Activated T-cell treated with anti-CD3 and anti-CD28 coated beads, Interleukin-2, amount 50 U/mL, for 72 hours (primary cell): ENCODE results near the gene SPG7. TPM values are rescaled to one million over a fixed set of nuclear protein-coding genes. Genes with fewer than 3 reads are reported as not detected.
A peak's percentile ranks its signal among the peaks of the same experiment; 100 is the strongest.
"Not testable (repeated sequence)": the region's sequence is repeated elsewhere in the genome, so short reads cannot be mapped to it uniquely, and the experiment has no call there.

Source experiments
- ATAC-seq, 2 donors: fragments of 150-1000 bp; cut with Tn5 transposase; replicated peaks in 1 of 2; 2 replicates each; pipeline ENCODE4 v1.10.0; 2021; ENCODE audit warnings: moderate library complexity in 2 of 2, mild to moderate bottlenecking in 1 of 2
- DNase-seq, 2 donors: peaks; one replicate each; pipeline ENCODE4 v3.0.0; 2021 to 2022; ENCODE audit warnings: mixed read lengths in 1 of 2
- H3K27ac Mint-ChIP-seq: one replicate; pipeline ENCODE4 v1.8.0; 2022; ENCODE audit warnings: mild to moderate bottlenecking, moderate library complexity, mixed read lengths
- H3K27me3 Mint-ChIP-seq: one replicate; pipeline ENCODE4 v1.8.0; 2022; ENCODE audit warnings: low read depth, mixed read lengths
- H3K36me3 Mint-ChIP-seq, 2 donors: one replicate each; pipeline ENCODE4 v1.8.0; 2022; ENCODE audit warnings: mixed read lengths in 2 of 2, mild to moderate bottlenecking in 1 of 2; ENCODE audit not compliant: insufficient read depth in 2 of 2
- H3K4me1 Mint-ChIP-seq: one replicate; pipeline ENCODE4 v1.8.0; 2022; ENCODE audit warnings: low read depth, mixed read lengths
- H3K4me3 Mint-ChIP-seq, 2 donors: one replicate each; pipeline ENCODE4 v1.8.0; 2022; ENCODE audit warnings: mild to moderate bottlenecking in 2 of 2, mixed read lengths in 2 of 2, moderate library complexity in 2 of 2
- H3K9me3 Mint-ChIP-seq, 2 donors: one replicate each; pipeline ENCODE4 v1.8.0; 2022; ENCODE audit warnings: mixed read lengths in 2 of 2
- total RNA-seq, 2 donors: library from RNA; stranded (reverse); gene quantifications; one replicate each; pipeline ENCODE4 v1.2.3, GENCODE V29; 2022

Gene SPG7
- total RNA-seq, 2 donors from 2014 or later: 67.4 to 82.1 TPM

- no peak for ATAC-seq
- no peaks in the 10 kb centered on the region for H3K4me1 Mint-ChIP-seq
- H3K4me3 Mint-ChIP-seq: no peak overlapping the region
- no peaks in the 10 kb centered on the region for H3K27me3 Mint-ChIP-seq
- no peaks in the 10 kb centered on the region for H3K9me3 Mint-ChIP-seq
- H3K36me3 Mint-ChIP-seq: no peaks in the 10 kb centered on the region
- no peak overlapping the region for H3K27ac Mint-ChIP-seq
- DNase-seq: no peak
Measured at GRCh38 chr16:89581045-89581695, 73.0 kb downstream of the SPG7 start.

GRCh38 chr16:89581861-89582563, 73.8 kb downstream of the SPG7 start:
- Mint-ChIP-seq H3K27me3 (no peaks in the 10 kb centered on the region), H3K27ac (no peak overlapping the region), H3K9me3 (no peaks in the 10 kb centered on the region), H3K4me1 (no peaks in the 10 kb centered on the region), H3K36me3 (no peaks in the 10 kb centered on the region), H3K4me3 (no peak overlapping the region)
- no peak for ATAC-seq
- no peak for DNase-seq

GRCh38 chr16:89582614-89583196, 74.5 kb downstream of the SPG7 start:
- Mint-ChIP-seq H3K27me3 (no peaks in the 10 kb centered on the region), H3K4me1 (no peaks in the 10 kb centered on the region), H3K9me3 (no peaks in the 10 kb centered on the region), H3K27ac (no peak overlapping the region), H3K4me3 (no peak overlapping the region), H3K36me3 (peaks cover 0 to 2% of the 10 kb centered on the region in 2 donors)
- DNase-seq: no peak
- no peak for ATAC-seq

- Mint-ChIP-seq H3K36me3 (peaks cover 0 to 2% of the 10 kb centered on the region in 2 donors), H3K4me3 (no peak overlapping the region), H3K27me3 (no peaks in the 10 kb centered on the region), H3K27ac (no peak overlapping the region), H3K4me1 (no peaks in the 10 kb centered on the region), H3K9me3 (no peaks in the 10 kb centered on the region)
- ATAC-seq (no peak), DNase-seq (no peak)
Measured at GRCh38 chr16:89583197-89583894, 75.1 kb downstream of the SPG7 start.

- DNase-seq: no peak
- H3K27ac Mint-ChIP-seq: no peak overlapping the region
- H3K4me3 Mint-ChIP-seq: no peak overlapping the region
- no peaks in the 10 kb centered on the region for H3K4me1 Mint-ChIP-seq
- H3K27me3 Mint-ChIP-seq: no peaks in the 10 kb centered on the region
- ATAC-seq: no peak
- H3K9me3 Mint-ChIP-seq: no peaks in the 10 kb centered on the region
- peaks cover 0 to 2% of the 10 kb centered on the region in 2 donors for H3K36me3 Mint-ChIP-seq
Measured at GRCh38 chr16:89583895-89584644, 75.9 kb downstream of the SPG7 start.

- peaks cover 0 to 2% of the 10 kb centered on the region in 2 donors for H3K36me3 Mint-ChIP-seq
- no peak for DNase-seq
- no peaks in the 10 kb centered on the region for H3K4me1 Mint-ChIP-seq
- H3K4me3 Mint-ChIP-seq: no peak overlapping the region
- H3K27ac Mint-ChIP-seq: no peak overlapping the region
- no peaks in the 10 kb centered on the region for H3K9me3 Mint-ChIP-seq
- no peak for ATAC-seq
- H3K27me3 Mint-ChIP-seq: no peaks in the 10 kb centered on the region
Measured at GRCh38 chr16:89584768-89585549, 76.8 kb downstream of the SPG7 start.

- Mint-ChIP-seq H3K4me3 (no peak overlapping the region), H3K36me3 (peaks cover 0 to 2% of the 10 kb centered on the region in 2 donors), H3K27me3 (no peaks in the 10 kb centered on the region), H3K4me1 (no peaks in the 10 kb centered on the region), H3K27ac (no peak overlapping the region), H3K9me3 (no peaks in the 10 kb centered on the region)
- no peak for DNase-seq
- peak in 1 of 2 donors; percentile 13 for ATAC-seq
Measured at GRCh38 chr16:89586218-89586617, 78.0 kb downstream of the SPG7 start.

- Mint-ChIP-seq H3K27ac (no peak overlapping the region), H3K36me3 (peaks cover 0 to 2% of the 10 kb centered on the region in 2 donors), H3K4me3 (no peak overlapping the region), H3K9me3 (no peaks in the 10 kb centered on the region), H3K27me3 (no peaks in the 10 kb centered on the region), H3K4me1 (no peaks in the 10 kb centered on the region)
- ATAC-seq: peak; percentile 46 to 47
- peak in 1 of 2 donors; percentile 28 for DNase-seq
Measured at GRCh38 chr16:89586853-89587252, 78.7 kb downstream of the SPG7 start.

GRCh38 chr16:89587676-89588075, 79.5 kb downstream of the SPG7 start:
- not testable (repeated sequence) for H3K27ac Mint-ChIP-seq, ATAC-seq, H3K9me3 Mint-ChIP-seq, H3K27me3 Mint-ChIP-seq, H3K36me3 Mint-ChIP-seq, H3K4me3 Mint-ChIP-seq, H3K4me1 Mint-ChIP-seq, DNase-seq

GRCh38 chr16:89588413-89589109, 80.4 kb downstream of the SPG7 start:
- Mint-ChIP-seq H3K27me3 (no peaks in the 10 kb centered on the region), H3K4me1 (peaks cover 3% of the 10 kb centered on the region), H3K4me3 (no peak overlapping the region), H3K36me3 (peaks cover 0 to 2% of the 10 kb centered on the region in 2 donors), H3K9me3 (no peaks in the 10 kb centered on the region), H3K27ac (no peak overlapping the region)
- ATAC-seq: no peak
- DNase-seq: no peak

- Mint-ChIP-seq H3K36me3 (peaks cover 0 to 2% of the 10 kb centered on the region in 2 donors), H3K27ac (no peak overlapping the region), H3K27me3 (no peaks in the 10 kb centered on the region), H3K9me3 (no peaks in the 10 kb centered on the region), H3K4me3 (no peak overlapping the region), H3K4me1 (peaks cover 11% of the 10 kb centered on the region)
- no peak for DNase-seq
- no peak for ATAC-seq
Measured at GRCh38 chr16:89589241-89589926, 81.2 kb downstream of the SPG7 start.
